NCI-H187 treated with DMSO at 0.1 percent for 48 hours (cell line): ENCODE results near the gene VEGFB.

Experiments used
- DNase-seq: peaks from one replicate; lab custom pipeline; 2025; lab: John Stamatoyannopoulos, UW

Gene VEGFB

DNA sequence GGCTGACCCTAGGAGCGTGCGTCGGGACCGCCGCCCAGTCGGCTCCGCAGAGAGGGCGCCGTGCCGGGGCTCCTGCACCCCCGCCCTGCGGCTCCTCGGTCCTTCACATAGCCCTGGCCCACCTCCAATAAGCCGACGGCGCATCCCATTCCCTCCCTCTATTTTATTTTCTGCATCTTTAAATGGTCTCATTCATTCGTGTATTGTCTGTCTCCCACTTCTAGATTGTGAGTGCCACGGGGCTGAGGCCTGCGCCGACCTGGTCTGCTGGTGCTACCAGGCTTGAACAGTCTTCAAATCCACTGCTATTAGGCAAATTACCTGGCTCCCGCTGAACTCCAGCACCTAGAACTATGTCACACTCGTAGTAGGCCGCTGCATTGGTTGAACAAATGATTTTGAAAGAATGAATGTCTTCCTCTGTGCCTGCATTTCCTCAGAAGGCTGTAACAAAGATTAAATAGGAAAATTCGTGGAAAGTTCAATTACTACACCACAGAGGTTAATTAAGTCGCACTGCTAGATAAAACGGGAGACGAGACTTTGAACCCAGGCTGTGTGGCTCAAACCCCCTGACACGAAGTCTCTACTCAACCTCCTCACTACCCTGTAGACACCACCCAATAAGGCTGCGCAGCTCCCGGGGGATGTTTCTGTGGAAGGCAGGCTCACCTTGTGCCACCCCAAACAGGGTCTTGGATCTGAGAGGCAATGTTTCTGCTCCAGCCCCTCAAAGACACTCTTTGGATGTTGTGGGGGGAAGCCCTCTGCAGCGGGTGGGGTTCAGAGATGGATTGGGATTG lies 13.5 kb downstream of the VEGFB start:
- DNase-seq = no peak

GRCh38 chr11:64248578-64248977 lies 14.2 kb downstream of the VEGFB start:
- no peak for DNase-seq

- no peak for DNase-seq
Measured at GRCh38 chr11:64249038-64249437, 14.7 kb downstream of the VEGFB start.

DNA sequence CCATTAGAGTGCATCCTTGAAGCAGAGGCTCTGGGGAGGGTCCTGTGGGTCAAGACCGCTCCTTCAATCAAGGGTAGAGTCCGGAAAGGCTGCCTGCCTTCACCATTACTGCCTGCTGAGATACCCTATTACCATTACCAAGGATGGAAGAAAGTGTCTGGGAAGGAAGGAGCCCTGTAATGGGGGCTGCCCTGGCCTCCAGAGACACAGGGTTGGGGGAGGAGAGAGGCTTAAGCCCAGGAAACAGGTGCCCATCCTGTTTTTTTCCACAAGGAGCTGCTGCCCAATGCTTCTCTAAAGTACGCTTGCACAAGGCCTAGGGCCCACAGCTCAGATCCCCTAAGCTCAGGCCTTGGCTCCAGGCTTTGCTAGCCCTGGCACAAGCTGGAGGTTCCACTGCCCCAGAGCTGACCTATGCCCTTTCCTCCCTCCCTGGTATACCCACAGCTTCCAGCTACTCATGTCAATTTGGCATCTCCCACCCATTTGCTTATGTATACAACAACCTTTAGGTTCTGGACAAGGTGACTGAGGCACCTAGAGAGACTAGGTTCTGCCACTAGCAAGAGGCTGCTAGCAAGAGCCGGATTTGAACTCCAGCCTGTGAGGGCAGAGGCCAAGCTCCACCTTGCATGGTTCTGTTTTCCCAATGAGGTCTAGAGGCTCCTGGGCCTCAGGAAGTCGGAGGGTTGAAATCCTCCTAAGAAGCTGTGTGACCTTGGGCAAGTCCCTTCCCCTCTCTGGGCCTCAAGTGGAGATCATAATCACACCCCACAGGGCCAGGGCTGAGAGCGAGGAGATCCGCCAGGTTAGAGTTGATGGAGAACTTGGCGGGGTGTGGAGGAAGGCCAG lies 15.4 kb downstream of the VEGFB start:
- DNase-seq = no peak

DNA sequence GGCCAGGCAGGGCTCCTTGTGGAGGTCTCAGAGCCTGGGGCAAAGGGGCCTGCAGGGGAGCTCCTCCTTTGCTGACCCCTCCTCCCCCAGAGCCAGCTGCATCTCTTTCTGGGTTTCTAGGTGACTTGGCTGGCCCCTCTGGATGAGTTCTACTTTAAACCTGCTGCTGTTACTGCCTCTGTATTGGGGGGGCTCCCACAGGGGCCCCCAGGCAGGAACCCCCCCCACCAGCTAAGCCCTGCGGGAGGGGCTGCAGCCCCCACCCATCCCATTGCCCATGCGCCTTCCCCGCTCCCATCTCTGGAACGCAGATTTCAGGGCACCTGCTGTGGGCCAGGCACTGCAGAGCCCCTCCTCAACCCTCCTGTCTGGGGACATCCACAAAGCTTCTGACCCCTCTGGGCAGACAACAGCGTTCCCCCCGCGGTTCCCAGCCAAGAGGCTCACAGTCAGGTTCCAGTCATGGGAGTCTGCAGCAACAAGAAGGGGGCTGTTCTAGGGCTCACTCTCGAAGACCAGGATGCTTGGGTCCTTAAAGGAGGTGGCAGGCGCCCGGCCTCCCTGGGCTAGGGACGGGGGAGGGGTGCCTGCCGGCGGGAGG lies 16.1 kb downstream of the VEGFB start:
- DNase-seq = no peak

DNA sequence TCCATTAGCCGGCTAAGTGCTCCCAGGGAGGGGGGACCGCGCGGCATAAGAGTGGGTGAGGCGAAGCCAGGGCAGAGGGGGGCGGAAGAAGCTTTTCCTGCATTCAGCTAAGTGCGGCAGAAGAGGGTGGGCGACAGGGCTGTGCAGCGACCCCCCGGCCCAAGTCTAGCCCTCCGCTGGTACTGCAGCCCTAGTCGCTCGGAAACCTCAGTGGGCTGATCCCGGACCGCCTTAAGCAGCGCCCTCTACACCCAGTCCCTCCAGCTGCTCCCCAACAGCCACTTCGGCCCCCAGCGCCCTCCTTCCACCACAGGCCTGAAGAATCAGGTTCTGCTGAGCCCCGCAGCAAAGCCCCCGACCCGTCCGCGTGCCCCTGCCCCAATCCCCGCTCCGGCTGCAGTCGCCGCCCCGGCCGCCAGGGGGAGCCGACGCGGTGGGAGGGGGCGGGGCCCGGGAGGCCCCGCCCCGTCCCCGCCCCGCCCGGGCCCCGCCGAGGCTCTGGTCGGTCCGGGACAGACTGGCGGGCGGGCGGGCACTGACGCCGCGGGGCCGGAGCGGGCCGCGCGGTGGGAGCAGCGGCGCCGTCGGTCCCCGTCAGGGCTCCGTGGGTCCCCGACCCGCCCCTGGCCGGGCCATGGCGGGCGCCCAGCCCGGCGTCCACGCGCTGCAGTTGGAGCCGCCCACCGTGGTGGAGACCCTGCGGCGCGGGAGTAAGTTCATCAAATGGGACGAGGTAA lies 16.8 kb downstream of the VEGFB start, which contains the start of gene PLCB3:
Gene PLCB3, plus strand, starts transcription at position 515 of the 737 bp plus-strand sequence. Its CDS starts 120 bp downstream, at position 635.
- DNase-seq = no peak

- DNase-seq = no peak
Measured at GRCh38 chr11:64251753-64252002, 17.3 kb downstream of the VEGFB start.

DNA sequence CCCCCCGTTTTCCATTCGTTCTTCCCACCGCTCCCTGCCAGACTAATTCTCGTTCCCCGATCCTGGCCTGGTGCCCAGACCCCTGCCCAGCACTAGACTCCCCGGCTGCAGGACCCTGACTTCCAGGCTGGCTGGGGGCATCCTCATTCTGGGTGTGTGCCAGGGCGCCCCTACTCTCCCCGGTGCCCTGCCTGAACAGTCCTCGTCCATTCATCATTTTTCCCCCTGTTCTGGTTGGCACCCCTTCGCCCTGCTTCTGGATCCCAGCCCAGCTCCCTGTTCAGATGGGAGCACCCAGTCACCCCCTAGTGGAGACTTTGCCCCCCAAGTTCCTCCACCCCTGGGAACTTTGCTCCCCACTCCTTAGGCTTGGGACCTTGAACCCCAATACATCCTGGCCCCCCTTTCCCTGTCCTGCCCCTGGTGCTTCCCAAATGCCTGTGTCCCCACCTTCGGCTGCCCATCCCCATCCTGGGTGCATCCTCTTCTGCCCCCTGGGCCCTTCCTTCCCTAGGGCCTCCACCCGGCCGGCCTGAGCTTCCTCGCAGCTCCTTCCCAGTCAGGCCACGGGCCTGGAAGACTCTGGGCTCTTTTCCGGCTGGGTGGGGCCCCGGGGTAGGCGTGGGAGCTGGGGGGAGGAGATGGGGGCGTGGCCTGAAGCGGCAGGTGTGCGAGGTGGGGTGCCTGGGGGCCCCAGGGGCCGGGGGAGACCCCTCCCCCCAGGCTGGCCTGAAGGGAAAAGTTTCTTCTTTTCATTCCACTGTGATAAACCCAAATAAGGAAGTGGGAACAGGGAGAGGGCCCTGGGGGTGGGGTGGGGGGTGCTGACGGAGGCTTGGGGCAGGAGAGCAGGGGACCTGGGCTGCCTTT lies 17.9 kb downstream of the VEGFB start:
- no peak for DNase-seq

DNA sequence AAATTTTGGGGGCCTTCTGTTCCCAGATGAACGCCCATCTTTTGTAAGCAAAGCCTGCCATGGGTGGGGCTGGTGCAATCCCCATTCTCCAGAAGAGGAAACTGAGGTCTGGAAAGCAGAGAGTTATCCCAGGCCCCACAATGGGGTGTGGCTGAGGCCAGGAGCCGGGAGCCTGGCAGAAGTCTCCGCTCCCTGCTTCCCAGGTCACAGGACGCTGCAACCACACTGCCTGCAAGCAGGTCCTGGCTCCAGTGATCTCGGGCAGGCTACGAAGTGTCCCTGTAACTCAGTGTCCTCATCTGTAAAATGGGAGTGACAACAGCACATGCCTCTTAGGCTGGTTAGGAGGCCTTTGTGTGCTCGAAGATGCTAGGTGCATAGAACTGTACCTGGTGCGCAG lies 18.7 kb downstream of the VEGFB start:
- no peak for DNase-seq

- no peak for DNase-seq
Measured at GRCh38 chr11:64253481-64253880, 19.1 kb downstream of the VEGFB start.

- no peak for DNase-seq
Measured at GRCh38 chr11:64254326-64254725, 19.9 kb downstream of the VEGFB start.

DNA sequence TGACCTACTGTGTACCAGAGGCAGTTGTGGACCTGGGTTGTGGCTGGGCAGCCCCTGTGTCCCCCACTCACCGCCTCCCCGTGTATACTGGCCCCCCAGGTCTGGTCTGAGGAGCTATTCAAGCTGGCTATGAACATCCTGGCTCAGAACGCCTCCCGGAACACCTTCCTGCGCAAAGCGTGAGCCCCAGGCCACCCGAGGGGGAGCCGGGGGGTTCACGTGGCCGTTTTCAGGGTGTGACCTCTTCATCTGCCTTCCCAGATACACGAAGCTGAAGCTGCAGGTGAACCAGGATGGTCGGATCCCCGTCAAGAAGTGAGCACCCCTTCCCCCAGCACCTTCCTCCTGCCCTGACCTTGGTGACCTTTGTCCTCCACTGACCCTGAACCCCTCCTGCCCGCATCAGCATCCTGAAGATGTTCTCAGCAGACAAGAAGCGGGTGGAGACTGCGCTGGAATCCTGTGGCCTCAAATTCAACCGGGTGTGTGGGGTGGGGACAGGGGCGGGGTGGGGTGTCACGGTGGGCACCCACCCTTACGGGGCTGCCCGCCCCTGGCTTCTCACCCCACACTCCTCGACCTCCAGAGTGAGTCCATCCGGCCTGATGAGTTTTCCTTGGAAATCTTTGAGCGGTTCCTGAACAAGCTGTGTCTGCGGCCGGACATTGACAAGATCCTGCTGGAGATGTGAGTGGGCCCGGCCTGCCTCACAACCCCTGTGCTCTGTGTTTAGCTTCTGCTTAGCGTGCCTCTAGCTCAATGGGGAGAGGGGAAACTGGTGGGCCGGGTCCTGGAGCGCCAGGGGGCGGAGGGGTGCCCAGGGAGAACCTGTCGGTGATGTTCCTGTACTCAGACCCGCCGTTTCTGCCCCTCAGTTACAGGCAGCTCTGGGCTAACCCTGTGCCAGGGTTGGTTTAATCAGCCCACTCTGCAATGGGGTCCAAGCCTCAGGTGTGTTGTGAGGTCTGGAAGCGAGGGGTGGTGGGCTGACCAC lies 21.0 kb downstream of the VEGFB start:
- DNase-seq = no peak

DNA sequence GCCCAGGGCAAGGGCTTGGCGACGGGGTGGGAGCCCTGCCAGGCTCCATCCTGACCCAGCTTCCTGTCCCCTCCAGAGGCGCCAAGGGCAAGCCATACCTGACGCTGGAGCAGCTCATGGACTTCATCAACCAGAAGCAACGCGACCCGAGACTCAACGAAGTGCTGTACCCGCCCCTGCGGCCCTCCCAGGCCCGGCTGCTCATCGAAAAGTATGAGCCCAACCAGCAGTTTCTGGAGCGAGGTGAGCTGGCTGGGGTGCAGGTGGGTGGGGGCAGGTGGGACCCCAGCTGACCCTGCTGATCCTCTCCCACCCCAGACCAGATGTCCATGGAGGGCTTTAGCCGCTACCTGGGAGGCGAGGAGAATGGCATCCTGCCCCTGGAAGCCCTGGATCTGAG lies 21.9 kb downstream of the VEGFB start:
- no peak for DNase-seq

- DNase-seq = no peak
Measured at GRCh38 chr11:64258356-64258755, 24.0 kb downstream of the VEGFB start.

GRCh38 chr11:64258946-64259532 lies 24.7 kb downstream of the VEGFB start:
- no peak for DNase-seq

- no peak for DNase-seq
Measured at GRCh38 chr11:64259533-64260067, 25.2 kb downstream of the VEGFB start.

GRCh38 chr11:64260147-64260708 lies 25.8 kb downstream of the VEGFB start:
- no peak for DNase-seq

GRCh38 chr11:64261556-64262080 lies 27.2 kb downstream of the VEGFB start:
- no peak for DNase-seq
